Stimulated activated CD4-positive, alpha-beta T cell treated with anti-CD3 and anti-CD28 coated beads, Interleukin-15, amount 100 ng/mL, for 48 hours (primary cell): ENCODE results near the gene CFAP61.
"Not testable (repeated sequence)": the region's sequence is repeated elsewhere in the genome, so short reads cannot be mapped to it uniquely, and the experiment has no call there.

Experiments
- DNase-seq, 2 donors: peaks; one replicate each; pipeline ENCODE4 v3.0.0-alpha.2; 2020; ENCODE audit warnings: low read depth in 2 of 2

Gene CFAP61

GRCh38 chr20:20092827-20093226, 40.5 kb downstream of the CFAP61 start:
- DNase-seq = no peak

DNA sequence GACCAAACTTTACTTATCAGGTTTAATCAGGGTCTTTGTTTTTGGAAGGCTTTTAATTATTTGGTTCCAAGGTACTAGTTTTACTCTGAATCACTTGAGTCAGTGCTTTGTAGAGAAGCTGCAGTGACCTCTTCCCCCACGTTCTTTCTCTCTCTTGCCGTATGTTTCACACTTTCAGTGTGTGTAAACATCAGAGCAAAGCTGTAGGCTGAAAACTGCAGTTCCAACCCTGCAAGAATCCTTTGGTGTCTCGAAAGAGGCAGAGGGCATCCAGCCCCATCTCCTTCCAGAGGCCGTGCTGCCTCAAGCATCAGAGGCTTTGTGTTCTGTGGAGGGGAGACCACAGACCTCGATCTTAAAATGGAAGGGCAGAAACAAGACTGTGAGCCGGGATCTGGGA, 42.1 kb downstream of the CFAP61 start:
- DNase-seq = no peak

GRCh38 chr20:20095114-20095872, 43.0 kb downstream of the CFAP61 start:
- DNase-seq = no peak

GRCh38 chr20:20096421-20096820, 44.1 kb downstream of the CFAP61 start:
- no peak for DNase-seq

DNA sequence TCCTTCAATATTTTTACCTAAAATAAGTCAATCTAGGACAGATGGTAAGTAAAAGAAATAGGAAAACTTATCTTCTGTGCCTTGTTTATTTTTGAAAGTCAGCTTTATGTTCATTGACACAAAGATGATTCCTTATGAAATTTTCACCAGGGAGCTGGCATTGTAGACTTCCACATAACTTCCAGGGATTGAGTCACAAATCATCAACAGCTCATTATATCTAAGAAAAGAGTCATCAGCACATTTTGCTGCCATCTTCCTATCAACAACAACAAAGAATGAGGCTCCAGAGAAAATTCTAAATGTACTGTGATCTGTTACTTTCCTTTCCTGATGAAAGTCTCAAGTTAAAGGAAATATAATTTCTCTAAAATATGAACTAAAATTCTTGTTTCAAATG, 48.5 kb downstream of the CFAP61 start:
- no peak for DNase-seq

DNA sequence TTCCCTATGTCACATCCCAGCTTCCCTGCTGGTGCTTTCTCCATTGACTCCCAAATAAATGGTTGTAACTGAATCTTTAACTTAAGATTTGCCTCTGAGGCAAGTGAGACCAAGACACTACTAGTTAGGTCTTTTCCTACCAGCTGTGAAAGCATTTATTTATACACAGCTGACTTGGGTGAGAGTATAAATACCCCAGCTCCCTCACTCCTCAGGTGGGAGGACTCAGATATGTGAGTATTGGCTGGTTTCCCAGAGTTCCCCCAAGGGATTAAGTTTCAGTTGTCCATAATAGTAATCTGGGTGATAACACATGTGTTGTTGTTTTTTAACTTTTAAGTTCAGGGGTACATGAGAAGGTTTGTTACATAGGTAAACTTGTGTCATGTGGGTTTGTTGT, 49.8 kb downstream of the CFAP61 start:
- DNase-seq = no peak

- no peak for DNase-seq
Observed at GRCh38 chr20:20102716-20103258, 50.5 kb downstream of the CFAP61 start.

- no peak for DNase-seq
Observed at GRCh38 chr20:20103486-20103885, 51.2 kb downstream of the CFAP61 start.

GRCh38 chr20:20123187-20123586, 70.9 kb downstream of the CFAP61 start:
- not testable (repeated sequence) for DNase-seq

DNA sequence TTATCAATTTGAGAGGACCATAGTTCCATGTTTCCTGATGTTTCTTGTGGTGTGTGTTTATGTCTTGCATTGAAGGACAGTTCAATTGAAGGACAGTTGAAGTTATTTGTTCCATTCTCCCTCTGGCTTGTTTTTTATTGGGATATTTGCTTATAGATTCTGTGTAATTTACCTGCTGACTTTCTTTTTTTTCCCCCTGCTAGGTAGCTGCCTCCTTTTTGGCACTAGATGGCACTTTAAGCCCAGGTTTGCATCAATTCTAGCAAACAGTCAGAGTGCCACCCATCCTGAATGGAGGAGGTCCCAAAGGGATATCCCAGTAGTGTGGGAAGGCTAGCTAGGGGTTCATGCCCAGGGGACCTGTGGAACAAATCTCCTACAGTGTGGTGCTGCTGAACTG, 78.1 kb downstream of the CFAP61 start:
- no peak for DNase-seq

GRCh38 chr20:20134941-20135575, 82.7 kb downstream of the CFAP61 start:
- DNase-seq = no peak

- no peak for DNase-seq
Observed at GRCh38 chr20:20136313-20136712, 84.0 kb downstream of the CFAP61 start.

DNA sequence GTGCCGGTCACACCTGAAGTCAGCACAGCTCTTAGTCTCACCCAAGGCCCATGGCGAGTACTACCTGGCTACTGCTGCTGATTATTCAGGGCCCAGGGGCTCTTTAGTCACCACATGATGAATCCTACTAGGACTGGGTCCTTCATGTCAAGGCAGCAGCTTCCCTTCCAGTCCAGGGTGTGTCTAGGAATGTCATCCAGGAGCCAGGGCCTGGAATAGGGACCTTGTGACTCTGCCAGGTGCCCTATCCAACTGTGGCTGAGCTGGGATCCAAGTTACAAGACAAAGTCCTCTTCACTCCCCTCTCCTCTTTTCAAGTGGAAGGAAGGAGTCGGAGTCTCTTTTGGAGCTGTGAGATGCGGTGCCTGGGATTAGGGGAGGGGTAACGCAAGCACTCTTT, 85.5 kb downstream of the CFAP61 start:
- no peak for DNase-seq

GRCh38 chr20:20138301-20139064, 86.2 kb downstream of the CFAP61 start:
- no peak for DNase-seq

DNA sequence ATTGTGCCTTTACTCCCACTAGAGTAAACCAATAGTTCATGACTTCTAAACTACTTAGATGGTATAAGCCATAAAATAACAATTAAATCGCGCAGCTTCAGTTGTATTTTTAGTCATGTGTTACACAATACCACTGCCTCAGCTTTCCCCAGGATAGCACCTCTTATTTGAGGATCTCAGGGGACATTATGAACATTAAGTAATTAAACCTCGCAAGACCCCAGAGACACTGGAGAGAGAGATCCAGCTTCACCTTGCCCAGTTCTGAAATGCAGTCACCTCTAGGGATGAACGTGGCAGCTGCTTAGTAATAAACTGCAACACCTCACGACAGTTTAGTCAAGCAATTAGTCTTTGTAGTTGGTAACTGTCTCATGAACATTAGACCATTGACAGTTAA, 87.1 kb downstream of the CFAP61 start:
- DNase-seq = no peak

DNA sequence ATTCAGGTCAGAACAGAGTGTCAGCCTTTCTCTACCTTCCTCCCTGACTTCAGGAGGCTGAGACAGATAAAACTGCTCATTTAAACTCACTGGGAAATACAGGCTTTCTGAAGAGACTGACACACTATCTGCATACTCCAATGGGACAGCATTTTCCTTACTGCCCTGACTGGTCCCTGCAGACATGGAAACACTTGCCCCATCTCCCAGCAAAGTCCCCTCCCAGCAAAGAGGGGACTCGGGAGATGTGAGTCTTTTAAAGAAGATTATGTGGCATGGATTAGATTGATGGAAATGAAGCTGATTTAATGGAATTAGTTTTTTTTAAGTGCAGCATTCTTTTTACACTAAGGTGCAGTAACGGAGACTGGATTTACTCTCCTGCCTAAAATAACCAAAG, 90.8 kb downstream of the CFAP61 start:
- DNase-seq = no peak

GRCh38 chr20:20143646-20144045, 91.3 kb downstream of the CFAP61 start:
- DNase-seq = no peak

GRCh38 chr20:20148779-20149178, 96.4 kb downstream of the CFAP61 start:
- DNase-seq = no peak

- DNase-seq = no peak
Observed at GRCh38 chr20:20150241-20150640, 97.9 kb downstream of the CFAP61 start.

DNA sequence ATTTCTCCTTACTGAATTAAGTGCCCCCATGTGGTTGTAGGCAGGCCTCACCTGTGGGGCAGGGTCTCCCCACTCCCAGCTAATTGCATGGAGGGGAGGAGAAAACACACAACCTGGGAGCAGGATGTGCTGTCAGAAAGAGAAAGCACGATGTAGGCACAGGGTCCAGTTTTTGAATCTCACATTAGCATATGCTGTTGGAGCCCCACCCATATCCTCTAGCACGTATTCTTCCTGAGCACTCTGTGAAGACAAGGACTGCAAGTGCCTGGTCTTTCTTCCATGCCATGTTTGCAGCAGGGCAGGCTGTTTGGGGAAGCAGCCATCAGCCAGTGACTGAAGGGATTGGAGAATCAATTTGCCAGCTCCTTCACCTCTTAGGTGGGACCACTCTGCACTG, 108.2 kb downstream of the CFAP61 start:
- DNase-seq = no peak

DNA sequence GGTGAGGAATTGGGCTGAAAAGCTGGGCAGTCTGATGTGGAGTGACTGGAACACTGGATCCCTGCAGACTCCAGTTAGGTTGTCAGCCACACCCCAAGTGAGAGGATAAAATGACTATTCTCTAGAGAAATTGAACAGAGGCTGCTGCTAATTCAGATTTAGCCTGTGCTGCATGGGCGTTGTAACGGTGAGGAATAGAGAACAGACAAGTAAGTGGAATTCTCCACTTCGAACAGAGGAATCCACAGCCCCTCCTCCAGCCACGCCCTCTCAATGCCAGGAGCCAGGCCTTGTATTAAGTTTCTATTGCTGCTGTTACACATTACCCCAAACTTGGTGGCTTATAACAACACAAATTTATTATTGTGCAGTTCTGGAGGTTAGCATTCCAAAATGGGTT, 109.3 kb downstream of the CFAP61 start:
- no peak for DNase-seq

DNA sequence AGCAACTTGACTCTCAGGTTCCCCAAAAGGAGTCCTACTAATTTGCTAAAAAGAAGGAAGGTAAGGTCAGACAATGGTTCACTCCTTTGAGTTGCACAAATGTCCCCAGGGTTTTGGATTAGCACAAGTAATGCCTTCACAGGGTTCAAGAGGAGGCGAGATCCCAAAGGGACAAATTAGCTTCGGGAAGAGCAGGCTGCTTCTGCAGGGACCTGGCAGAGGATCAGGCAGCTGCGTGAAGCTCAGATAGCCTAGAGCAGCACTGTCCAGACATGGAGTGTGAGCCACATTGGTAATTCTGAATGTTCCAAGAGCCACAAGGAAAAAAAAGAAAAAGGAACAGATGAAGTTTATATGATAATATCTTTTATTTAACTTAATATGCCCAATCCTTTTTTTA, 115.4 kb downstream of the CFAP61 start:
- DNase-seq = no peak

- no peak for DNase-seq
Observed at GRCh38 chr20:20173254-20173653, 120.9 kb downstream of the CFAP61 start.
